Measurements from ENCODE around the gene SERGEF. TPM values are rescaled to one million over a fixed set of nuclear protein-coding genes. Genes with fewer than 3 reads are reported as not detected.

Gene SERGEF
- total and polyA plus RNA-seq, 2 of the 4 experiments (the other 2 are of a cell fraction): 12.2 to 18.1 TPM

- no peak overlapping the region for H3K14ac ChIP-seq (replicated peaks; ENCODE audit: low read depth, low read length)
- H4K5ac ChIP-seq (ENCODE audit: low read depth, low read length): no peak overlapping the region
- ATAC-seq (ENCODE audit: low read depth) (no peak), DNase-seq (no peak)
- no peak overlapping the region for H3K9ac ChIP-seq (ENCODE audit: low read depth, low read length)
- TF ChIP-seq POLR2A (IDR thresholded peaks at IDR 0.05; ENCODE audit: low read depth, low read length) (no peak), MAZ (IDR thresholded peaks at IDR 0.05; ENCODE audit: borderline replicate concordance, low read depth, low read length) (no peak), FOS (IDR thresholded peaks at IDR 0.05; ENCODE audit: low read depth, low read length) (no peak), CHD1 (IDR thresholded peaks at IDR 0.05; ENCODE audit: low read depth, low read length) (no peak), BHLHE40 (IDR thresholded peaks at IDR 0.05; ENCODE audit: low read depth, low read length) (no peak), NFE2L2 (IDR thresholded peaks at IDR 0.05; ENCODE audit: low read depth, low read length) (no peak), CEBPB (IDR thresholded peaks at IDR 0.05; ENCODE audit: low read depth, low read length) (no peak), RAD21 (IDR thresholded peaks at IDR 0.05; ENCODE audit: low read length) (no peak), MAFK (IDR thresholded peaks at IDR 0.05; ENCODE audit: low read depth, low read length) (no peak), RCOR1 (IDR thresholded peaks at IDR 0.05; ENCODE audit: insufficient replicate concordance, low read length) (no peak)
- TF ChIP-seq, protein P1, sequence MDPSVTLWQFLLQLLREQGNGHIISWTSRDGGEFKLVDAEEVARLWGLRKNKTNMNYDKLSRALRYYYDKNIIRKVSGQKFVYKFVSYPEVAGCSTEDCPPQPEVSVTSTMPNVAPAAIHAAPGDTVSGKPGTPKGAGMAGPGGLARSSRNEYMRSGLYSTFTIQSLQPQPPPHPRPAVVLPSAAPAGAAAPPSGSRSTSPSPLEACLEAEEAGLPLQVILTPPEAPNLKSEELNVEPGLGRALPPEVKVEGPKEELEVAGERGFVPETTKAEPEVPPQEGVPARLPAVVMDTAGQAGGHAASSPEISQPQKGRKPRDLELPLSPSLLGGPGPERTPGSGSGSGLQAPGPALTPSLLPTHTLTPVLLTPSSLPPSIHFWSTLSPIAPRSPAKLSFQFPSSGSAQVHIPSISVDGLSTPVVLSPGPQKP (IDR thresholded peaks at IDR 0.05; ENCODE audit: borderline replicate concordance, low read depth, low read length): no peak
- TF ChIP-seq, protein P2, sequence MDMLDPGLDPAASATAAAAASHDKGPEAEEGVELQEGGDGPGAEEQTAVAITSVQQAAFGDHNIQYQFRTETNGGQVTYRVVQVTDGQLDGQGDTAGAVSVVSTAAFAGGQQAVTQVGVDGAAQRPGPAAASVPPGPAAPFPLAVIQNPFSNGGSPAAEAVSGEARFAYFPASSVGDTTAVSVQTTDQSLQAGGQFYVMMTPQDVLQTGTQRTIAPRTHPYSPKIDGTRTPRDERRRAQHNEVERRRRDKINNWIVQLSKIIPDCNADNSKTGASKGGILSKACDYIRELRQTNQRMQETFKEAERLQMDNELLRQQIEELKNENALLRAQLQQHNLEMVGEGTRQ (IDR thresholded peaks at IDR 0.05; ENCODE audit: low read depth, low read length): no peak
- ChIA-PET CTCF (no interaction called here), POLR2A (ENCODE audit: unreplicated experiment) (no interaction called here)
- H3K9me3 ChIP-seq (ENCODE audit: control insufficient read depth, insufficient read depth, low read length): no peaks in the 10 kb centered on the region
- H2AFZ ChIP-seq (replicated peaks; ENCODE audit: low read length, poor library complexity): no peak overlapping the region
- H3K56ac ChIP-seq (ENCODE audit: extremely low read depth, insufficient read depth, low read length): no peak overlapping the region
- no peak overlapping the region for H2BK20ac ChIP-seq (ENCODE audit: low read depth, low read length)
- no peaks in the 10 kb centered on the region for H3K36me3 ChIP-seq (ENCODE audit: control insufficient read depth, insufficient read depth, low read length)
- no CpG with 5 or more reads among the region's 2 CpGs for WGBS, 2 experiments (ENCODE audit: extremely low coverage in 2 of 2, insufficient read length in 1 of 2)
- H4K20me1 ChIP-seq (ENCODE audit: insufficient read depth, low read length): 0 out of 2 replicates have a peak, but pooled peaks cover 3% of the 10 kb centered on the region
- H3K4me1 ChIP-seq (ENCODE audit: control insufficient read depth, insufficient read depth, low read length): peaks cover 13% of the 10 kb centered on the region
- no peak overlapping the region for H3K23ac ChIP-seq (ENCODE audit: low read depth, low read length)
- H2BK15ac ChIP-seq (ENCODE audit: low read depth, low read length): no peak overlapping the region
- intact Hi-C loops (cut with micrococcal nuclease) (no loop called here), dilution Hi-C loops (cut with HindIII; ENCODE audit: low sequenced_read_pairs, unreplicated experiment) (no loop called here), in situ Hi-C loops (cut with MboI; ENCODE audit: low sequenced_read_pairs) (no loop called here)
- no peak overlapping the region for H3K4me3 ChIP-seq (ENCODE audit: insufficient read depth, low read depth, low read length)
- no TSS peak for BruUV-seq (replicated peaks)
- H3K4ac ChIP-seq (ENCODE audit: low read depth, low read length): no peak overlapping the region
- no peak overlapping the region for H4K91ac ChIP-seq (ENCODE audit: insufficient read depth, low read depth, low read length)
- no peaks in the 10 kb centered on the region for H3K79me1 ChIP-seq (ENCODE audit: low read depth in 1 of 2, low read length in 2 of 2)
- no peak overlapping the region for H3K27ac ChIP-seq (ENCODE audit: insufficient read depth, low read length)
- H2BK5ac ChIP-seq (ENCODE audit: low read depth, low read length, poor library complexity, severe bottlenecking): no peak overlapping the region
- H3K9me1 ChIP-seq (ENCODE audit: insufficient read depth, low read length): peaks cover 5% of the 10 kb centered on the region
- H2AK5ac ChIP-seq (ENCODE audit: low read depth, low read length): no peak overlapping the region
- H2AK9ac ChIP-seq (replicated peaks; ENCODE audit: low read depth, low read length, poor library complexity): no peak overlapping the region
- no peak overlapping the region for H2BK120ac ChIP-seq (ENCODE audit: low read depth, low read length)
- H3K27me3 ChIP-seq (ENCODE audit: control insufficient read depth, insufficient read depth, low read length): no peaks in the 10 kb centered on the region
- no peak overlapping the region for H3K4me2 ChIP-seq (ENCODE audit: low read depth, low read length)
- no peak overlapping the region for H3K18ac ChIP-seq (ENCODE audit: low read depth, low read length)
- H4K8ac ChIP-seq (ENCODE audit: low read depth in 2 of 2, low read length in 2 of 2): no peak overlapping the region
These were observed 162.5 kb downstream of the SERGEF start for GRCh38 chr11:17850336-17850735.

Measured in IMR-90 (cell line).